ENCODE measurements around the gene BRICD5.

DNA sequence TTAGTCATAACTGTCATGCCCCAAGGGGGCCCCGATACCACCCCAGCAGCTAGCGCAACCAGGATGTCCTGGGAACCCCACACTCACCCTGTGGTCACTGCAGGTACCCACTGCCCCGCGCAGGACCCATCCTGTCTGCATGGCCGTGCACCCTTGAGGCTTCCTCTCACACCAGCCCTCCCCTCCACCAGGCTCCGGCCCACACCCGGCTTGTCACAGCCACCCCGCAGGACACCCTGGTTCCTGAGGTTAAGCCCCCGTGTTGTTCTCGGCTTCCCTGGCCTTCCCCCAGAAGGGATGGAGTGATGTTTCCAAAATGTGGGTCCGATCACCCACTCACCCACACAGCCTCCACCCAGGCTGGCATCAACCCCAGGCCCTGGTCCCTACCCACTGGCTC lies 33.1 kb upstream of the BRICD5 start:
- TF ChIP-seq CREB1 (IDR thresholded peaks at IDR 0.05) (no peak), CREB1 (CRISPR knock-in tag; IDR thresholded peaks at IDR 0.05) (no peak), ARNT (IDR thresholded peaks at IDR 0.05) (no peak), CENPT (CRISPR knock-in tag; IDR thresholded peaks at IDR 0.05; ENCODE audit: low read depth) (no peak), GTF2F1 (IDR thresholded peaks at IDR 0.05; ENCODE audit: low read length) (no peak), MED1 (CRISPR knock-in tag; IDR thresholded peaks at IDR 0.05) (no peak), POLR2AphosphoS5 (IDR thresholded peaks at IDR 0.05; ENCODE audit: low read depth, low read length) (no peak), RCOR2 (CRISPR knock-in tag; IDR thresholded peaks at IDR 0.05) (no peak), ZNF33B (CRISPR knock-in tag; IDR thresholded peaks at IDR 0.05) (no peak)
- TF ChIP-seq, protein P1, sequence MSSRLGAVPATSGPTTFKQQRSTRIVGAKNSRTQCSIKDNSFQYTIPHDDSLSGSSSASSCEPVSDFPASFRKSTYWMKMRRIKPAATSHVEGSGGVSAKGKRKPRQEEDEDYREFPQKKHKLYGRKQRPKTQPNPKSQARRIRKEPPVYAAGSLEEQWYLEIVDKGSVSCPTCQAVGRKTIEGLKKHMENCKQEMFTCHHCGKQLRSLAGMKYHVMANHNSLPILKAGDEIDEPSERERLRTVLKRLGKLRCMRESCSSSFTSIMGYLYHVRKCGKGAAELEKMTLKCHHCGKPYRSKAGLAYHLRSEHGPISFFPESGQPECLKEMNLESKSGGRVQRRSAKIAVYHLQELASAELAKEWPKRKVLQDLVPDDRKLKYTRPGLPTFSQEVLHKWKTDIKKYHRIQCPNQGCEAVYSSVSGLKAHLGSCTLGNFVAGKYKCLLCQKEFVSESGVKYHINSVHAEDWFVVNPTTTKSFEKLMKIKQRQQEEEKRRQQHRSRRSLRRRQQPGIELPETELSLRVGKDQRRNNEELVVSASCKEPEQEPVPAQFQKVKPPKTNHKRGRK (CRISPR knock-in tag; IDR thresholded peaks at IDR 0.05): no peak
